Left ventricle myocardium inferior (tissue), 1 donor: ENCODE data around the gene CPNE5. TPM values are rescaled to one million over a fixed set of nuclear protein-coding genes. Genes with fewer than 3 reads are reported as not detected.

Experiments
- DNase-seq: peaks from one replicate; pipeline ENCODE4 v3.0.0-alpha.2; 2020
- H3K27ac ChIP-seq: fragments of 200-600 bp; replicated peaks from 2 replicates; pipeline ENCODE4 v1.8.0; 2021
- H3K27me3 ChIP-seq: fragments of 200-600 bp; 2 replicates; pipeline ENCODE4 v1.8.0; 2021; ENCODE audit warnings: low read depth
- H3K36me3 ChIP-seq: fragments of 200-600 bp; 2 replicates; pipeline ENCODE4 v1.8.0; 2021
- H3K4me1 ChIP-seq: fragments of 200-600 bp; 2 replicates; pipeline ENCODE4 v1.8.0; 2021
- H3K4me3 ChIP-seq: fragments of 200-600 bp; 2 replicates; pipeline ENCODE4 v1.8.0; 2021; ENCODE audit warnings: mild to moderate bottlenecking, moderate library complexity
- H3K9me3 ChIP-seq: fragments of 200-600 bp; replicated peaks from 2 replicates; pipeline ENCODE4 v1.8.0; 2021
- CTCF ChIP-seq: fragments of 200-600 bp; IDR thresholded peaks from 2 replicates; pipeline ENCODE4 v1.8.0; 2021; ENCODE audit warnings: antibody characterized with exemption, mild to moderate bottlenecking, borderline replicate concordance
- intact Hi-C: fragments of 100-400 bp; cut with micrococcal nuclease; formaldehyde crosslinking; loops from one replicate; pipeline ENCODE4 v1.11.0; 2022
- total RNA-seq: library from RNA; stranded (reverse); fragmentation: NEBNext Ultra II Directional; extraction: Animal tissue kit (Norgen Biotek cat#: 25700); gene quantifications from one replicate; pipeline ENCODE4 v1.2.1, GENCODE V29; 2021
- donor health status: DM: no; HTN: yes; CAD: no; lungs with severe emphysema.

Gene CPNE5
- total RNA-seq, 1 donor from 2014 or later, result 26.5 TPM

- no peak overlapping the region for H3K4me3 ChIP-seq
- H3K4me1 ChIP-seq, result peaks cover 43% of the 10 kb centered on the region
- no peak overlapping the region for H3K27ac ChIP-seq
- no peaks in the 10 kb centered on the region for H3K27me3 ChIP-seq
- peaks cover 4% of the 10 kb centered on the region for H3K36me3 ChIP-seq
- intact Hi-C loops, result no loop called here
- no peak for DNase-seq
- no peak for TF ChIP-seq CTCF
- H3K9me3 ChIP-seq, result no peaks in the 10 kb centered on the region
Measured at GRCh38 chr6:36772397-36772796, 66.8 kb downstream of the CPNE5 start.

- H3K4me3 ChIP-seq, result no peak overlapping the region
- TF ChIP-seq CTCF, result no peak
- H3K27ac ChIP-seq, result peak overlapping the region; percentile 86
- DNase-seq, result no peak
- peaks cover 51% of the 10 kb centered on the region for H3K4me1 ChIP-seq
- peaks cover 4% of the 10 kb centered on the region for H3K36me3 ChIP-seq
- no peaks in the 10 kb centered on the region for H3K9me3 ChIP-seq
- H3K27me3 ChIP-seq, result no peaks in the 10 kb centered on the region
- intact Hi-C loops, result no loop called here
Measured at GRCh38 chr6:36771145-36771544, 68.1 kb downstream of the CPNE5 start.

- peaks cover 62% of the 10 kb centered on the region for H3K4me1 ChIP-seq
- TF ChIP-seq CTCF, result no peak
- intact Hi-C loops, result loop anchor here (5.0 kb wide), 1 partner anchor 82 kb away; no protein-coding TSS in a partner anchor
- peak overlapping the region; percentile 86 for H3K27ac ChIP-seq
- H3K36me3 ChIP-seq, result peaks cover 4% of the 10 kb centered on the region
- peak overlapping the region; percentile 17 for H3K4me3 ChIP-seq
- DNase-seq, result no peak
- no peaks in the 10 kb centered on the region for H3K9me3 ChIP-seq
- no peaks in the 10 kb centered on the region for H3K27me3 ChIP-seq
Measured at GRCh38 chr6:36769676-36770499, 69.4 kb downstream of the CPNE5 start.

- Histone ChIP-seq H3K36me3 (peaks cover 4% of the 10 kb centered on the region), H3K9me3 (no peaks in the 10 kb centered on the region), H3K4me1 (peaks cover 62% of the 10 kb centered on the region), H3K27ac (peak overlapping the region; percentile 86), H3K27me3 (no peaks in the 10 kb centered on the region), H3K4me3 (peak overlapping the region; percentile 17)
- intact Hi-C loops, result loop anchor here (5.0 kb wide), 1 partner anchor 83 kb away; no protein-coding TSS in a partner anchor
- no peak for TF ChIP-seq CTCF
- peak; percentile 30 for DNase-seq
Measured at GRCh38 chr6:36769183-36769675, 70.0 kb downstream of the CPNE5 start.

- TF ChIP-seq CTCF, result no peak
- no peak for DNase-seq
Measured at GRCh38 chr6:36766399-36766945, 72.8 kb downstream of the CPNE5 start.

More at GRCh38 chr6:36766399-36766945, 72.8 kb downstream of the CPNE5 start:
- Histone ChIP-seq H3K27ac (no peak overlapping the region), H3K4me1 (peaks cover 58% of the 10 kb centered on the region), H3K9me3 (no peaks in the 10 kb centered on the region), H3K27me3 (no peaks in the 10 kb centered on the region), H3K4me3 (no peak overlapping the region), H3K36me3 (no peaks in the 10 kb centered on the region)
- intact Hi-C loops, result loop anchor here (5.0 kb wide), 1 partner anchor 86 kb away; no protein-coding TSS in a partner anchor
